DOHH2 (cell line): Measurements from ENCODE around the gene RPH3AL.

ENCODE experiments used
- H3F3A ChIP-seq: fragments of 200-600 bp; sonication (generic), shearing (Covaris generic); 2 replicates; pipeline ENCODE4 v1.6.0; 2016; ENCODE audit warnings: antibody characterized with exemption, mild to moderate bottlenecking; ENCODE audit not compliant: control insufficient read depth, insufficient read depth
- H3K27ac ChIP-seq: fragments of 200-600 bp; sonication (generic); 2 replicates; pipeline ENCODE4 v1.5.1; 2014; ENCODE audit warnings: low read depth, mild to moderate bottlenecking, low read length, moderate library complexity
- H3K27me3 ChIP-seq: fragments of 200-600 bp; sonication (generic); 2 replicates; pipeline ENCODE4 v1.6.1; 2014; ENCODE audit warnings: mild to moderate bottlenecking, low read length, mixed read lengths; ENCODE audit not compliant: control insufficient read depth
- H3K36me3 ChIP-seq: fragments of 200-600 bp; sonication (generic); 2 replicates; pipeline ENCODE4 v1.6.1; 2014; ENCODE audit warnings: mild to moderate bottlenecking, low read length, moderate library complexity, mixed read lengths; ENCODE audit not compliant: control insufficient read depth
- H3K4me1 ChIP-seq: fragments of 200-600 bp; sonication (generic); 2 replicates; pipeline ENCODE4 v1.6.1; 2014; ENCODE audit warnings: mild to moderate bottlenecking, low read length, mixed read lengths; ENCODE audit not compliant: control insufficient read depth
- H3K4me2 ChIP-seq: fragments of 200-600 bp; sonication (generic); 2 replicates; pipeline ENCODE4 v1.6.0; 2014; ENCODE audit warnings: mild to moderate bottlenecking, low read length, moderate library complexity
- H3K4me3 ChIP-seq: fragments of 200-600 bp; sonication (generic); 2 replicates; pipeline ENCODE4 v1.5.1; 2014; ENCODE audit warnings: mild to moderate bottlenecking, low read length, mixed read lengths
- H3K79me2 ChIP-seq: fragments of 200-600 bp; sonication (generic); 2 replicates; pipeline ENCODE4 v1.6.1; 2014; ENCODE audit warnings: mild to moderate bottlenecking, low read length, mixed read lengths; ENCODE audit not compliant: control insufficient read depth
- H3K9me2 ChIP-seq: fragments of 200-600 bp; sonication (generic); replicated peaks from 2 replicates; pipeline ENCODE4 v1.6.1; 2014; ENCODE audit warnings: mild to moderate bottlenecking, low read length, mixed read lengths; ENCODE audit not compliant: control insufficient read depth
- H3K9me3 ChIP-seq: fragments of 200-600 bp; sonication (generic); 2 replicates; pipeline ENCODE4 v1.6.1; 2014; ENCODE audit warnings: antibody characterized with exemption, low read length, mixed read lengths; ENCODE audit not compliant: control insufficient read depth, insufficient read depth
- H4K20me1 ChIP-seq: fragments of 200-600 bp; sonication (generic); 2 replicates; pipeline ENCODE4 v1.6.0; 2014; ENCODE audit warnings: low read depth, mild to moderate bottlenecking, antibody characterized with exemption, low read length, moderate library complexity; ENCODE audit not compliant: control insufficient read depth, insufficient read depth
- CTCF ChIP-seq: fragments of 200-600 bp; sonication (generic); IDR thresholded peaks from one replicate; pipeline ENCODE4 v1.5.1; 2014; ENCODE audit warnings: antibody characterized with exemption, mild to moderate bottlenecking, low read depth, low read length; ENCODE audit not compliant: poor library complexity, severe bottlenecking
- EZH2phosphoT487 ChIP-seq: fragments of 200-600 bp; sonication (generic); IDR thresholded peaks from 2 replicates; pipeline ENCODE4 v1.6.1; 2017; ENCODE audit warnings: borderline replicate concordance, mild to moderate bottlenecking, antibody characterized with exemption, low read length, moderate library complexity, mixed read lengths

Gene RPH3AL

GRCh38 chr17:238964-239259, 113.7 kb downstream of the RPH3AL start:
- no peak for TF ChIP-seq CTCF
- no peak for TF ChIP-seq EZH2phosphoT487
- H3K27ac ChIP-seq: no peak overlapping the region
- no peaks in the 10 kb centered on the region for H3K79me2 ChIP-seq
- H3K4me1 ChIP-seq: no peaks in the 10 kb centered on the region
- peaks cover 10% of the 10 kb centered on the region for H3F3A ChIP-seq
- no peaks in the 10 kb centered on the region for H3K9me2 ChIP-seq
- no peaks in the 10 kb centered on the region for H3K36me3 ChIP-seq
- no peaks in the 10 kb centered on the region for H4K20me1 ChIP-seq
- H3K4me2 ChIP-seq: no peak overlapping the region
- no peaks in the 10 kb centered on the region for H3K27me3 ChIP-seq
- no peak overlapping the region for H3K4me3 ChIP-seq
- H3K9me3 ChIP-seq: no peaks in the 10 kb centered on the region

GRCh38 chr17:238071-238963, 114.3 kb downstream of the RPH3AL start:
- no peaks in the 10 kb centered on the region for H3K9me3 ChIP-seq
- H3K4me2 ChIP-seq: no peak overlapping the region
- no peak overlapping the region for H3K27ac ChIP-seq

GRCh38 chr17:237406-237955, 115.1 kb downstream of the RPH3AL start:
- Histone ChIP-seq H3K27me3 (no peaks in the 10 kb centered on the region), H3K4me2 (no peak overlapping the region), H3K9me2 (no peaks in the 10 kb centered on the region), H4K20me1 (no peaks in the 10 kb centered on the region), H3K4me3 (no peak overlapping the region), H3F3A (peaks cover 7% of the 10 kb centered on the region; the same call in 1 of the 2 replicates), H3K4me1 (no peaks in the 10 kb centered on the region), H3K9me3 (no peaks in the 10 kb centered on the region), H3K79me2 (no peaks in the 10 kb centered on the region), H3K36me3 (no peaks in the 10 kb centered on the region), H3K27ac (no peak overlapping the region)
- TF ChIP-seq CTCF: no peak
- no peak for TF ChIP-seq EZH2phosphoT487

More at GRCh38 chr17:238071-238963, 114.3 kb downstream of the RPH3AL start:
- Histone ChIP-seq H3K27me3 (no peaks in the 10 kb centered on the region), H3F3A (peaks cover 7% of the 10 kb centered on the region; the same call in 1 of the 2 replicates), H3K4me1 (no peaks in the 10 kb centered on the region), H3K9me2 (no peaks in the 10 kb centered on the region), H3K79me2 (no peaks in the 10 kb centered on the region), H3K36me3 (no peaks in the 10 kb centered on the region), H4K20me1 (no peaks in the 10 kb centered on the region), H3K4me3 (no peak overlapping the region)
- TF ChIP-seq CTCF: no peak
- no peak for TF ChIP-seq EZH2phosphoT487
